Measurements from ENCODE around the gene SEMA3A. TPM values are rescaled to one million over a fixed set of nuclear protein-coding genes. Genes with fewer than 3 reads are reported as not detected.

SEMA3A gene
- total RNA-seq, 1 experiment from 2014 or later, result 14.2 TPM

DNA sequence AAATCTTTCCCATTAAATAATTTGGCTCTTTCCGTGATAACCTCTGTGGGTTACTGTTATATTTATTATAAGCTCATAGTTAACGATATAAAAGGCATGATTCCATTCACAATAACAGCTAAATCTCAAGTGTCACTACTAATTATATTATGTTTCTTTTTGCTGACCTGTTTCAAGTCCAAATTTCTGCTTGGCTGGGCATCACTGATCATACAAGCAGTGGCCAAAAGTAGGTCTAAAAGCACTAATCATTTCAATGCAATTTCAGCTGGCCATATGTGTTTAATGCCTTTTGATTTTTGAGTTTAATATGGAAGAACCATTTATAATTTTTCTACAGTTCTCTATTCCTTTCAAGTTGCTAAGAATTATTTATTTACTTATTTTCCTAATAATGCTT lies 110.7 kb downstream of the SEMA3A start:
- no peaks in the 10 kb centered on the region for H3K36me3 ChIP-seq (ENCODE audit: control insufficient read depth in 1 of 2, insufficient read depth in 2 of 2, low read length in 2 of 2)
- ChIA-PET POLR2A (no interaction called here), CTCF (no interaction called here), RAD21 (ENCODE audit: low non-redundant PET in 1 of 2, low total read pairs in 2 of 2, uncharacterized antibody in 2 of 2, unreplicated experiment in 2 of 2) (no interaction called here)
- H3K4me2 ChIP-seq (ENCODE audit: low read length), result no peak overlapping the region
- ATAC-seq (no peak), DNase-seq (ENCODE audit: low read depth, low spot score) (no peak)
- H3K9me2 ChIP-seq (ENCODE audit: insufficient read depth), result no peaks in the 10 kb centered on the region
- no peaks in the 10 kb centered on the region for H3K9me3 ChIP-seq (ENCODE audit: control insufficient read depth in 1 of 2, insufficient read depth in 1 of 2, low read depth in 1 of 2, low read length in 2 of 2)
- H4K20me1 ChIP-seq (ENCODE audit: insufficient read depth), result no peaks in the 10 kb centered on the region
- no peaks in the 10 kb centered on the region for H3K27me3 ChIP-seq (ENCODE audit: insufficient read depth, low read length)
- H2AFZ ChIP-seq (ENCODE audit: low read depth, low read length, poor library complexity, severe bottlenecking), result no peak overlapping the region
- H3K79me2 ChIP-seq (ENCODE audit: insufficient read depth, low read length), result no peaks in the 10 kb centered on the region
- H3K27ac ChIP-seq (ENCODE audit: low read depth, low read length), result no peak overlapping the region
- intact Hi-C loops (cut with micrococcal nuclease), result no loop called here
- no peak overlapping the region for H3K9ac ChIP-seq (ENCODE audit: low read length)
- H3K4me3 ChIP-seq (replicated peaks in 1 of 2; ENCODE audit: low read depth in 1 of 2, low read length in 2 of 2), result no peak overlapping the region
- TF ChIP-seq CEBPB (IDR thresholded peaks at IDR 0.05; ENCODE audit: low read depth), result no peak
- no peak for TF ChIP-seq EZH2 (IDR thresholded peaks at IDR 0.05)
- TF ChIP-seq RAD21 (IDR thresholded peaks at IDR 0.05; ENCODE audit: low read depth), result no peak
- TF ChIP-seq ELF1 (IDR thresholded peaks at IDR 0.05; ENCODE audit: borderline replicate concordance, low read depth), result no peak
- no peak for TF ChIP-seq ZFX (IDR thresholded peaks at IDR 0.05)
- no peak for TF ChIP-seq YY1 (IDR thresholded peaks at IDR 0.05; ENCODE audit: extremely low read depth, insufficient replicate concordance, low read depth, low read length)
- H3K4me1 ChIP-seq (ENCODE audit: control insufficient read depth in 1 of 2, insufficient read depth in 2 of 2, low read length in 2 of 2), result peaks cover 2 to 8% of the 10 kb centered on the region in 2 experiments; a peak in 3 of 4 replicates
- BruUV-seq (replicated peaks), result no TSS peak

DNA sequence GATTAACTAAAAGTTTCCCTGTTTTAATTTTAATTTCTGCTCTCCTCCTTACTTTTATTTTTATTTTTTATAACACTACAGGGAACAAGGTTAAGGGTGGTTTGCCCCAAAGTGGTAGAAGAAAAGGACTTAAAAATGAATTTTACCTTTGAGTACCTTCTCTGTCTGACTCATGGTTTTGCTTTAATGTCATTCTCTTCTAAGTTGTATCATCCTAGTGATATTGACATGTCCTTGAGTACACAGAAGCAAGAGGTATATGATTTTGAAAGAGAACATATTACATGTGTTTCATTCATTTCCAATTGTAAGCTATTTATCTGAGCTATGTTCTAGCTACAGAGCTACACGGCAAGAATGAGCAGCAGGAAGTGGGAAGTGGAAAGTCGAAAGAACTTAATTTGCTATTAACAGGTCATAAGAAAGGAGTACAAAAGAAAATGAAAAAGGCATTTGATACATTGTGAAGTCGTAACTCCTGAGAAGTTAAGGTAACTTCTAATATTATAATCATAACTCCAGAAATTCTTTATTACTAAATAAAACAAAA lies 112.5 kb downstream of the SEMA3A start:
- CTCF ChIA-PET, result no interaction called here
- Histone ChIP-seq H3K9ac (ENCODE audit: low read length) (no peak overlapping the region), H3K4me3 (replicated peaks in 1 of 2; ENCODE audit: low read depth in 1 of 2, low read length in 2 of 2) (no peak overlapping the region), H3K27ac (ENCODE audit: low read depth, low read length) (no peak overlapping the region), H3K79me2 (ENCODE audit: insufficient read depth, low read length) (no peaks in the 10 kb centered on the region), H3K9me3 (ENCODE audit: control insufficient read depth in 1 of 2, insufficient read depth in 1 of 2, low read depth in 1 of 2, low read length in 2 of 2) (no peaks in the 10 kb centered on the region), H4K20me1 (ENCODE audit: insufficient read depth) (no peaks in the 10 kb centered on the region), H2AFZ (ENCODE audit: low read depth, low read length, poor library complexity, severe bottlenecking) (peak overlapping the region; percentile 56), H3K27me3 (ENCODE audit: insufficient read depth, low read length) (no peaks in the 10 kb centered on the region), H3K4me1 (ENCODE audit: control insufficient read depth in 1 of 2, insufficient read depth in 2 of 2, low read length in 2 of 2) (peaks cover 2 to 8% of the 10 kb centered on the region in 2 experiments; a peak in 3 of 4 replicates), H3K36me3 (ENCODE audit: control insufficient read depth in 1 of 2, insufficient read depth in 2 of 2, low read length in 2 of 2) (no peaks in the 10 kb centered on the region), H3K4me2 (ENCODE audit: low read length) (no peak overlapping the region), H3K9me2 (ENCODE audit: insufficient read depth) (no peaks in the 10 kb centered on the region)
- ATAC-seq (no peak), DNase-seq (ENCODE audit: low read depth, low spot score) (no peak)
- intact Hi-C loops (cut with micrococcal nuclease), result no loop called here
- POLR2A ChIA-PET, result interaction anchor here (0.9 kb wide), 1 partner anchor 22 kb away, joined by 3 read pairs; no protein-coding TSS in a partner anchor
- RAD21 ChIA-PET (ENCODE audit: low non-redundant PET in 1 of 2, low total read pairs in 2 of 2, uncharacterized antibody in 2 of 2, unreplicated experiment in 2 of 2), result no interaction called here
- no peak for TF ChIP-seq TCF7L2 (IDR thresholded peaks at IDR 0.05; ENCODE audit: borderline replicate concordance, extremely low read depth, insufficient read depth, insufficient read length)
- no peak for TF ChIP-seq POLR2A (IDR thresholded peaks at IDR 0.05; ENCODE audit: borderline replicate concordance, extremely low read depth, insufficient read depth, insufficient read length)
- TF ChIP-seq, protein P1, sequence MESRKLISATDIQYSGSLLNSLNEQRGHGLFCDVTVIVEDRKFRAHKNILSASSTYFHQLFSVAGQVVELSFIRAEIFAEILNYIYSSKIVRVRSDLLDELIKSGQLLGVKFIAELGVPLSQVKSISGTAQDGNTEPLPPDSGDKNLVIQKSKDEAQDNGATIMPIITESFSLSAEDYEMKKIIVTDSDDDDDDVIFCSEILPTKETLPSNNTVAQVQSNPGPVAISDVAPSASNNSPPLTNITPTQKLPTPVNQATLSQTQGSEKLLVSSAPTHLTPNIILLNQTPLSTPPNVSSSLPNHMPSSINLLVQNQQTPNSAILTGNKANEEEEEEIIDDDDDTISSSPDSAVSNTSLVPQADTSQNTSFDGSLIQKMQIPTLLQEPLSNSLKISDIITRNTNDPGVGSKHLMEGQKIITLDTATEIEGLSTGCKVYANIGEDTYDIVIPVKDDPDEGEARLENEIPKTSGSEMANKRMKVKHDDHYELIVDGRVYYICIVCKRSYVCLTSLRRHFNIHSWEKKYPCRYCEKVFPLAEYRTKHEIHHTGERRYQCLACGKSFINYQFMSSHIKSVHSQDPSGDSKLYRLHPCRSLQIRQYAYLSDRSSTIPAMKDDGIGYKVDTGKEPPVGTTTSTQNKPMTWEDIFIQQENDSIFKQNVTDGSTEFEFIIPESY (IDR thresholded peaks at IDR 0.05; ENCODE audit: extremely low read depth, insufficient replicate concordance, low read length), result no peak
- no peak for TF ChIP-seq RAD21 (IDR thresholded peaks at IDR 0.05; ENCODE audit: low read depth)
- TF ChIP-seq, protein P2, sequence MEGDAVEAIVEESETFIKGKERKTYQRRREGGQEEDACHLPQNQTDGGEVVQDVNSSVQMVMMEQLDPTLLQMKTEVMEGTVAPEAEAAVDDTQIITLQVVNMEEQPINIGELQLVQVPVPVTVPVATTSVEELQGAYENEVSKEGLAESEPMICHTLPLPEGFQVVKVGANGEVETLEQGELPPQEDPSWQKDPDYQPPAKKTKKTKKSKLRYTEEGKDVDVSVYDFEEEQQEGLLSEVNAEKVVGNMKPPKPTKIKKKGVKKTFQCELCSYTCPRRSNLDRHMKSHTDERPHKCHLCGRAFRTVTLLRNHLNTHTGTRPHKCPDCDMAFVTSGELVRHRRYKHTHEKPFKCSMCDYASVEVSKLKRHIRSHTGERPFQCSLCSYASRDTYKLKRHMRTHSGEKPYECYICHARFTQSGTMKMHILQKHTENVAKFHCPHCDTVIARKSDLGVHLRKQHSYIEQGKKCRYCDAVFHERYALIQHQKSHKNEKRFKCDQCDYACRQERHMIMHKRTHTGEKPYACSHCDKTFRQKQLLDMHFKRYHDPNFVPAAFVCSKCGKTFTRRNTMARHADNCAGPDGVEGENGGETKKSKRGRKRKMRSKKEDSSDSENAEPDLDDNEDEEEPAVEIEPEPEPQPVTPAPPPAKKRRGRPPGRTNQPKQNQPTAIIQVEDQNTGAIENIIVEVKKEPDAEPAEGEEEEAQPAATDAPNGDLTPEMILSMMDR (IDR thresholded peaks at IDR 0.05 in 2 of 3, conservative IDR thresholded peaks at IDR 0.05 in 1 of 3; ENCODE audit: borderline replicate concordance in 1 of 3, insufficient read depth in 1 of 3, low read depth in 2 of 3, low read length in 2 of 3), result no peak
- no TSS peak for BruUV-seq (replicated peaks)
